Nephron (organoid): ENCODE measurements around the gene HERC2.
A peak's percentile ranks its signal among the peaks of the same experiment; 100 is the strongest.

Experiments
- H3K27ac Mint-ChIP-seq, 3 experiments: 2 replicates each; pipeline ENCODE4 v1.8.0; 2020; ENCODE audit warnings: mixed read lengths in 3 of 3, mild to moderate bottlenecking in 2 of 3, moderate library complexity in 1 of 3
- H3K27me3 Mint-ChIP-seq: 2 replicates; pipeline ENCODE4 v1.8.0; 2021; ENCODE audit warnings: low read depth, mild to moderate bottlenecking, moderate library complexity, mixed read lengths
- H3K36me3 Mint-ChIP-seq: 2 replicates; pipeline ENCODE4 v1.8.0; 2020; ENCODE audit warnings: low read depth, mixed read lengths
- H3K4me1 Mint-ChIP-seq: 2 replicates; pipeline ENCODE4 v1.8.0; 2020; ENCODE audit warnings: mixed read lengths
- H3K4me3 Mint-ChIP-seq, 3 experiments: 2 replicates each; pipeline ENCODE4 v1.8.0; 2020; ENCODE audit warnings: mild to moderate bottlenecking in 3 of 3, mixed read lengths in 3 of 3, moderate library complexity in 2 of 3
- H3K9me3 Mint-ChIP-seq: 2 replicates; pipeline ENCODE4 v1.8.0; 2020; ENCODE audit warnings: mixed read lengths
- CTCF ChIP-seq, 3 experiments: fragments of 200-600 bp; sonication (generic); IDR thresholded peaks; one replicate each; pipeline ENCODE4 v1.5.0; 2021; ENCODE audit warnings: antibody characterized with exemption in 3 of 3; ENCODE audit not compliant: unreplicated experiment in 3 of 3

The HERC2 gene

GRCh38 chr15:28274635-28275034 is 47.3 kb downstream of the HERC2 start:
- H3K36me3 Mint-ChIP-seq: peaks cover 35% of the 10 kb centered on the region
- H3K4me3 Mint-ChIP-seq: no peak overlapping the region
- no peaks in the 10 kb centered on the region for H3K27me3 Mint-ChIP-seq
- no peaks in the 10 kb centered on the region for H3K9me3 Mint-ChIP-seq
- TF ChIP-seq CTCF (IDR thresholded peaks at IDR 0.05; ENCODE audit: unreplicated experiment in 3 of 3): no peak
- peaks cover 3% of the 10 kb centered on the region for H3K4me1 Mint-ChIP-seq
- H3K27ac Mint-ChIP-seq: no peak overlapping the region

GRCh38 chr15:28273873-28274610 is 47.9 kb downstream of the HERC2 start:
- Mint-ChIP-seq H3K27ac (peak overlapping the region in 1 of 3 experiments; percentile 6), H3K4me1 (peaks cover 3% of the 10 kb centered on the region), H3K4me3 (no peak overlapping the region), H3K27me3 (no peaks in the 10 kb centered on the region), H3K36me3 (peaks cover 35% of the 10 kb centered on the region), H3K9me3 (no peaks in the 10 kb centered on the region)
- TF ChIP-seq CTCF (IDR thresholded peaks at IDR 0.05; ENCODE audit: unreplicated experiment in 3 of 3): peak in 1 of 3 experiments; percentile 6

- Mint-ChIP-seq H3K4me3 (no peak overlapping the region), H3K27ac (peak overlapping the region in 1 of 3 experiments; percentile 6), H3K9me3 (no peaks in the 10 kb centered on the region), H3K4me1 (peaks cover 3% of the 10 kb centered on the region), H3K36me3 (peaks cover 35% of the 10 kb centered on the region), H3K27me3 (no peaks in the 10 kb centered on the region)
- TF ChIP-seq CTCF (IDR thresholded peaks at IDR 0.05; ENCODE audit: unreplicated experiment in 3 of 3): peak; percentile 23 to 37 (median 24)
These were observed 48.5 kb downstream of the HERC2 start for GRCh38 chr15:28273468-28273867.

GRCh38 chr15:28272587-28272986 is 49.4 kb downstream of the HERC2 start:
- no peaks in the 10 kb centered on the region for H3K27me3 Mint-ChIP-seq
- H3K4me3 Mint-ChIP-seq: no peak overlapping the region
- peaks cover 41% of the 10 kb centered on the region for H3K36me3 Mint-ChIP-seq
- no peak for TF ChIP-seq CTCF (IDR thresholded peaks at IDR 0.05; ENCODE audit: unreplicated experiment in 3 of 3)
- H3K9me3 Mint-ChIP-seq: no peaks in the 10 kb centered on the region
- H3K27ac Mint-ChIP-seq: no peak overlapping the region
- H3K4me1 Mint-ChIP-seq: peaks cover 3% of the 10 kb centered on the region

- no peaks in the 10 kb centered on the region for H3K9me3 Mint-ChIP-seq
- TF ChIP-seq CTCF (IDR thresholded peaks at IDR 0.05; ENCODE audit: unreplicated experiment in 3 of 3): no peak
- H3K27ac Mint-ChIP-seq: no peak overlapping the region
- no peaks in the 10 kb centered on the region for H3K27me3 Mint-ChIP-seq
- peaks cover 47% of the 10 kb centered on the region for H3K36me3 Mint-ChIP-seq
- H3K4me1 Mint-ChIP-seq: peaks cover 3% of the 10 kb centered on the region
- no peak overlapping the region for H3K4me3 Mint-ChIP-seq
These were observed 50.2 kb downstream of the HERC2 start for GRCh38 chr15:28271697-28272260.

GRCh38 chr15:28269097-28269496 is 52.9 kb downstream of the HERC2 start:
- peaks cover 3% of the 10 kb centered on the region for H3K4me1 Mint-ChIP-seq

More at GRCh38 chr15:28269097-28269496, 52.9 kb downstream of the HERC2 start:
- no peak overlapping the region for H3K27ac Mint-ChIP-seq
- H3K36me3 Mint-ChIP-seq: peaks cover 66% of the 10 kb centered on the region
- no peaks in the 10 kb centered on the region for H3K27me3 Mint-ChIP-seq
- no peak for TF ChIP-seq CTCF (IDR thresholded peaks at IDR 0.05; ENCODE audit: unreplicated experiment in 3 of 3)
- no peak overlapping the region for H3K4me3 Mint-ChIP-seq
- no peaks in the 10 kb centered on the region for H3K9me3 Mint-ChIP-seq
